Stimulated activated CD8-positive, alpha-beta memory T cell treated with anti-CD3 and anti-CD28 coated beads, Interleukin-4, amount 100 ng/mL, for 1 hour (primary cell): Measurements from ENCODE around the gene PKP1.

Source experiments
- DNase-seq, 2 donors: peaks; one replicate each; pipeline ENCODE4 v3.0.0-alpha.2; 2020; ENCODE audit warnings: low read depth in 2 of 2, low spot score in 1 of 2

PKP1 gene

GRCh38 chr1:201281573-201281972, 1.7 kb upstream of the PKP1 start:
- DNase-seq, result no peak

DNA sequence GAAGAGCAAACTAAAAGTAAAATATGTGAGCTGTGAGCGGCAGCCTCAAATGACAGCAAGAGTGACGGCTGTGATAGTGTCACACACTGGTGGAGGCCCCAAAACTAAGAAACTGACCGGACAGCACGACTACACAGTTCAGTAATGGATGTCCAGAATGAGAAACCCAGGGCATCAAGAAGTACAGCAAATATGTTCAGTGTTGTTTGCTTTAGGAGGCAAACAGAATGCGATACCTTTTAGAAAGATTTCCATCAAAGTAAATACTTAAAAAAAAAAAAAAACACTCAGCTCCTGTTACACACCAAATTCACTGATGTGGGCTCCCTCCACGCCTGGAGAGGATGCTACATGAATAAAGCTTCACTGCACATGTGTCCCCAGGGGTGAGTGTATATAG, 1.1 kb upstream of the PKP1 start:
- no peak for DNase-seq

DNA sequence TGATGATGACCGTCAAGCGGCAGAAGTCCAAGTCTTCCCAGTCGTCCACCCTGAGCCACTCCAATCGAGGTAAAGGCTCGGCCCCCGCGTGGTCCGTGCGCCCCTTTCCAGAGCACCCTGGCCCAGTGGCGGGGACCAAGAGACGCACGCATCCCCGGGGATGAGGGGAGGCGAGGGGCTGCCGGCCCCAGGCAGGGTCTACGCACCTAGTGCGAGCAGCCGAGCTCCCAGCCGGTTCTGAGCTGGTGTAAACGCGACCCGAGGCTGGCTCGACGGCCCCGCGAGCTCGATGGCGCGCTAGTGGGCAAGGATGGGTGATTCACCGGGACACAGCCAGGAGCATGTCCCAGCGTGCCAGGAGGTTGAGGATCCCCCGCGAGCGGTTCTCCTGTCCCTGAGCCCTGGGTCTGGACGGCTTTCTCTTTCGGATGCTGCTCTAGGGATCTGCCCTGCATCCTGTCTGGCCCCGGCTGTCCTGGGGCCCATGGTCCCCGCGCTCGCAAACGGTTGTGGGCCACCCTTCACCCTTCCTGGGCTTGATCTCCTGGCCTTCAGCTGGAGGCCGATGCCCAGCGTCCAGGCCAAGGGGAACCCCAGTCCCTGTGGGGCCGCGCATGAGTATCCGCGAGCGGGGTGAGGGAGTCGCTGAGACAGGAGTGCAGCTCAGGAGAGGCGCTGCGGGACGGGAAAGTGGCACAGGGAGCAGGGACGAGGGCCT, 689 bp downstream of the PKP1 start:
- no peak for DNase-seq

DNA sequence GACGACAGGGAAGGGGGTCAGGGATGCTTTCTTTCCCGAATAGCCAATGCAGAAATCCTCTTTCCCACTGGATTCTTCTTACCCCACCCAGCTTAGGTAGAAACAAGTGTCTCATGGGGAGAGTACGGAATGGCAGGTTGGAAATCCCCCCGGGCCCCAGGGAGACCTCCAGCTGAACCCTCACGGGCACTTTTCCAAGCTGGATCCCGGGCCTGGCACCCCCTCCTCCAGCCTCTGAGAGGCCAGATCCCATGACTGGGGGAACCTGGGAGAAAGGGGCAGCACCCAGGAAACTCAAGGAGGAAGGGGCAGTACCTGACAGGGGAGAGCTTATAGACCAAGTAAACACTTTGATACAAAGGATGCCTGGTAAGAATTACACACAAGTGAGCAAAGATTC, 1.3 kb downstream of the PKP1 start:
- DNase-seq, result no peak

- no peak for DNase-seq
Observed at GRCh38 chr1:201285846-201286245, 2.5 kb downstream of the PKP1 start.

DNA sequence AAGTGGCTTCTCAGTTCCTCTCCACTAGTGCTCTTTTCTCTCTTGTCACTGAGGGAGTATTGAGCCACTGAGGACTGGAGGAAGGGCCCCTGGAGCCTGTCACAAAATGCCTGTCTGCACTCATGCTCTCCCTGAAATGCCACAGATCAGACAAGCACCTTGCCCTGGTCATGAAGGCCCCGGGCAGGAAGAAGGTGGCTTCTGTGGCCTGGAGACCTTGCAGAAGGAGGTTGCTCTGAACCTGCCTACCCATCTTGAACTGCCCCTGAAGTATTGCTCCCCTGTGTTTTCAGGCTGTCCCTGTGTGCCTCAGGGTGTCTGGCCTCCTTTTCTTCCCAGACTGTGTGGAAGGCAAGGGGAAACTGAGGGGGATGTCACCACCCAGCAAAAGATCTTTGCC, 3.1 kb downstream of the PKP1 start:
- no peak for DNase-seq

- no peak for DNase-seq
Observed at GRCh38 chr1:201288007-201288406, 4.7 kb downstream of the PKP1 start.

DNA sequence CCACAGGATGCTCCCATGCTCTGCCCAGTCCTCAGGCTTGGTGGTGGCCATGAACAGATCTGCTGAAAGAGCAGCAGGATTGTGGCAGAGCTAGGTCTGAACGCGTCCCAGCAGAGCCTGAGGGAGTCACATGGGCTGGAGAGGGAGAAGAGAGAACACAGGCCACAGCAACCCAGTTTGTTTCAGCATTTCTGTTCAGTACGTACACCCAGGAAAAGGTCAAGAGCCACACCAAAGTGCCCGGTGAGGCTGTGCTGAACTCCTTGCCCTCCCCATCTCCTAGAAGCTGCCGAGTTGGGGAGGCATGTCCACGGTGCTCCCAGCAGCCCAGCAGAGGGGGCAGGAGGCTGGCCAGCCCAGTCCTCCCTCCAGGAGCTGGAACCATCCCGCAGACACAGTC, 5.5 kb downstream of the PKP1 start:
- DNase-seq, result no peak

DNA sequence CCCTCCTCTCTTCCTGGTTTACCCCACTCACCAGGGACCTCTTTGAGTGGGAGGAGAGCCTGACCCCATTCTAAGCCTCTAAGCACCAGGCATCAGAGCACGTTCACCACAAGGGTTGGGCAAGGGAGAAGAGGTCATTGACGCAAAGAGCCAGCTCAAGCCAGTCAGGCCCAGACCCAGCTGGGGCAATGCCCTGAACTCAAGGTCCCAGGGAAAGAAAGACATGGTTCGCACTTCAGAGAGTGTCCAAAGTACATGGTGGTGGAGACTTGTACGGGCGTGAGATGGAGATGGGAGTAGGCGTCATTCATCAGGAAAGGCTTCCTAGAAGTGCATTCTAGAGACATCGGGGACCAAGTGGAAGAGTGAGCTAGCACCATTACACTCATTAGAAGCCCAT, 7.2 kb downstream of the PKP1 start:
- no peak for DNase-seq

DNA sequence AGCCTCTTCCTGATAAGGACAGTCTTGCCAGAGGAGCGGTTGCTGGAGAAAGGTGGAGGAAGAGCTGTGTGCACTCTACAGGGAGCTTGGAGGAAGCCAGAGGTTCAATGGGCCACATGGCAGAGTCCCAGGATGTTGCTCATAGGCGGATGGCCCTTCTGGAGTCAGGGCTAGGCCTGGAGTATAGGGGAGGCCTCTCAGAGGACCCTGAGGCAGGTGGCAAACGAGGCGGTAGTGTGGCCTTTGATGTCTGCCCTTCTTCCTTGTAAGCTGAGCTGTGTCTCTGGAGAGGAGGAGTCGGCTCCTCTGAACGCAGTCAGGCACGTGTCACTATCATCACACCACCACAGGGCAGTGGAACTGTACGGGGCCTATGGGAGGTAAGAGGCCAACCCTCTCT, 8.6 kb downstream of the PKP1 start:
- no peak for DNase-seq

- no peak for DNase-seq
Observed at GRCh38 chr1:201294876-201295275, 11.6 kb downstream of the PKP1 start.

- DNase-seq, result no peak
Observed at GRCh38 chr1:201295346-201295745, 12.0 kb downstream of the PKP1 start.

DNA sequence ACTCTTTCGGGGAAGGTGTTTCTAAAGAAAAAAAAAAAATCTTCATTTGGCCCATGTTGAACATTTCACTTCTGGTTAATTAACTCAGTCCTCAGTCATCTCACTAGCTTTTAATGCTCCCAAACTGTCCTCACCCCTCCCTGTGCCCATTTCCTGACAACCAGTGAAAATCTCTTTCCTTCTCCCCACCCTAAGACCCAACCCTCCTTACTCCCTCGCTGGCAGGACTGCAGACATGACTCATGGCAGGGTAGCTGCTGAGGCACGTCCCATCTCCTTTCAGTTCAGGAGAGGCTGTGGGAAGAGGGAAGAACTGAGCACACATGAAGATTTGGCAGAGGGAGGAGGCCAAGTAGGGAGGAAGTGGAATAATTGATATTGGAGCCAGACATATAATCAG, 12.6 kb downstream of the PKP1 start:
- no peak for DNase-seq

DNA sequence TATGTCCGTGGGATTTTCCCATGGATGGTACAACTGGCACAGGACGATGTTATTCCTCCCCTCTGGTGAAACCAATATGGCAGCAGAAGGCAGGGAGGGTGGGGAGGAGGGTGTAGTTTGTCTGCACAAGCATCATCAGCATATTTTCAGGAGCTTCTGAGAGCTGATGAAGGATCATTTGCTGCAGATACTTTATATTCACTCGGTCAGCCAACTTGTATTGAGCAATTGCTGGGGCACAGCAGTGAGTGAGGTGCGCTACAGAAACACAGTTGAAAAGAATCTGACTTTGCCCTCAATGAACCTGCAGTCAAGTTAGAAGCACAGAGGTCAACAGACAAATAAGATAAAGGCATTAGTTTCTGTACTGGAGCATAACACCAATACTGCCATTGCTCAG, 13.0 kb downstream of the PKP1 start:
- no peak for DNase-seq

- DNase-seq, result no peak
Observed at GRCh38 chr1:201298396-201299381, 15.4 kb downstream of the PKP1 start.

GRCh38 chr1:201299968-201300367, 16.7 kb downstream of the PKP1 start:
- DNase-seq, result no peak

DNA sequence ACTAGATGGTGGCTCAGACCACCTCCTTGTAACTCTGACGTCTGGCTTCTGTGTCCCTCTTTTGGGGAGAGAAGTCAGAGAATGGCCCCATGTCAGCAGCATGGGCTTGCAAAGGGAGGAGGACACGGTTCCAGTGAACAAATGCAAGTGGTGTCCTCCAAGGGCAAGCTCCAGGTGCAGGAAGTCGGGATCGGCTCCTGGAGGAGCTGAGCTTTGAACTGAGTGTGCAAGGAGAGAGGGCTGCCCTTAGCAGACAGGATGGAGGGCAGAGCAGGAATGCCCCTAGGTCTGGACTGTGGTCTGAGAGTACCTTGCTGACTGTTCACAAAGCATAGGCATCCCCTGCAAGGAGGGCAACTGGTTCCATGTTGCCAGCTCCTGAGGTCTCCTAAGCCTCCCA, 17.3 kb downstream of the PKP1 start:
- no peak for DNase-seq

DNA sequence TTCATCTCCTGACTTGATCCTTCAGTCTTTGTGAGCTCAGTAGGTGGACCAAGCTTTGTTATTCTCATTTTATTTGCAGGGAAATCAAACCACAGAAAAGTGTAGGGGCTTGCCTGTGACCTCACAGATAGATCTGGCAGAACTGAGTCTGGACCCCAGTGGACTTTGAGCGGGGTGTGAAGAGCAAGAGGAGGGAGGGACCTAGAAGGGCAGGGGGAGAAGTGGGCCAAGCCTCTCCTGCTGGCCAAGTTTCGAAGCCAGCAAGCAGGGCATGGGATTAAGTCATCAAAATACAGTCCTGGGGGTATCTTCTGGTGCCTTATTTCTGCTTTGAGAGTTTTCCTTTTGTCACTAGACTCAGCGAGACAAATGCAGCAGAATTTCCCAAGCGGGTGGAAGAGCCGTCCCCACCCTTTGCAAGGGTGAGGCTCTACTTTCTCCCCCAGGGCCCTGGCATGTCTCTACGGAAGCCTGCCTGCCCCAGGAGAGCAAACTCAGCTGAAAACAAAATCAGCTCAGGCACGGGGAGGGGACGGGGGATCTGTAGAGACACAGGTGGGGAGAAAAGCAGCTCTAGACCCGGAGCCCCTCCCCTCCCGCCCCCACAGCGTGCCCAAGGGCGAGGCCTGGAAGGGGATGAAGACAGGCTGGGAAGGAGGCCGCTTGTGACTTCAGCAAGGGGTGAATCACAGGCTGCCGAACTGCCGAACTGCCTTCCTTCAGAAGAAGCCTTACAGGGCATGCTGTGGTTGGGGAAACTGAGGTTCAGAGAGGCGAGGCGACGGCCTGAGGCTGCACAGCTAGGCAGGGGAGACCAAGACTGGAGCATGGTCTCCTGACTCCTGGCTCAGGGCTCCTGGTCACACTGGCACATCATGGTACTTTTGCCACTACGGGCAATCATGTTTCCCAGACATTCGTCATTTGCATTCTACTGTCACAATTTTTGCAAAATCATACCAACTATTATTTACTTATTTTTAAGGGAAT, 19.2 kb downstream of the PKP1 start:
- no peak for DNase-seq

DNA sequence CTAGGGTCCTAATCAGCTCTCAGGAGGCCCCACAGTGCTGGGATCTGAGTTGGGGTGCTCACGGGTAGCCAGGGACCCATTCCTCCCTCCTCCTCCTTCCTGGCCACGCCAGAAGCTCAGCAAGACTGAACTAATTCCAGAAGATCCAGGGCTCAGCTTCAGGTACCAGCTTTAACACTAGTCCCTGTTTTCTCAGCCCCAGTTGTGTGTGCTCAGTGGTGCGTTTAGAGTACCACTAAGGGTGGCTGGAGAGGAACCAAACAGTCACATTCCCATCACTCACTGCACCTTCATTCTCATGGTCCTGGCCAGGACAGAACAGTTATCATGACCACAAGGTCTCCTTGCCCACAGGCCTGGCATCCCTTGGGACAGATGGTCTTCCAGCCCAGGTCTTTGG, 20.8 kb downstream of the PKP1 start:
- DNase-seq, result no peak

DNA sequence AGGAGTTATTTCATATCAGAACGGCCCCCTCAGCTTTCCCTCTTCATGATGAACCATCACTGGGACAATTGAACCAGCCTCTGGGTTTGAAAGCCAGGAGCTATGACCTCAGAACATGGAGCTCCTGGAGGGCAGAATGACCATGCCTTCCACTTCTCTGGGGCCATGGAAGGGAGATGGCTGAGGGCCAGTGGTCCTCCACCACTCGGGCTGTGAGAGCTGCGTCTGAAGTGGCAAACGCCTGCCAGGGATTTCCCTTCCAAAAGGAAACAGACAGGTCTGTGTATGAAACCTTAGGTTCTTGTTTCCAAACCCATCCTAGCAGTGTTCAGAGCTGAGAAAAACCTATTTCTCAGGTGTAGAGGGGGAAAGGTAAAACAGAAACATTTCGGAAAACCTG, 22.5 kb downstream of the PKP1 start:
- no peak for DNase-seq

DNA sequence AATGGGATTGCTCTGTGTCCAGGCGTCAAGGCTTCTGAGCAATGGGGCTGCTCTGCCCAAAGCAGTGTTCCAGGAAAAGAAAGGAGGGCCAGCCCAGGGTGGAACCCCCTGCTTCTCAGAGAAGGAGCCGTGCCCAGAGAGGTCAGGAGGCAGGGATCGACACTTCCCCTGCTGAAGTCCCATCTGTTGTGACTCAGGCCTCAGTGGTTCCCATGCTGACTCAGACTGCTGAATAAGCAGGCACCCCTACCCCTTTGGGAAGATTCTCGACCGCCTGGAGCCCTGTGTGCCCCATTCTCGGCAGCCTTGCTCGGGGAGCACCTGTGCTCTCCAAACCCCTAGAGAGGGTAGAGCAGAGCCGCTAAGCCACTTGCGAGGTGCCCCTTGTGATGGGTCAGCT, 23.9 kb downstream of the PKP1 start:
- no peak for DNase-seq
